Keratinocyte (primary cell): ENCODE results near the gene BTN3A1.

Source experiments
- EZH2 ChIP-seq: IDR thresholded peaks from one replicate; pipeline ENCODE4 v1.6.1; 2012; ENCODE audit warnings: inconsistent platforms, mild to moderate bottlenecking, low read length, moderate library complexity
- TF ChIP-seq, protein P1 (sequence below), 3 experiments: IDR thresholded peaks in 1 of 3; conservative IDR thresholded peaks in 1 of 3; optimal IDR thresholded peaks in 1 of 3; 2 replicates in 2 of 3; 3 replicates in 1 of 3; pipeline versions ENCODE3 to v1.5.1; 2011; ENCODE audit warnings: low read length in 3 of 3, mild to moderate bottlenecking in 3 of 3, moderate library complexity in 2 of 3, control low read depth in 1 of 3, inconsistent platforms in 1 of 3; ENCODE audit not compliant: insufficient read depth in 2 of 3; ENCODE audit errors: extremely low read depth in 1 of 3

DNA sequence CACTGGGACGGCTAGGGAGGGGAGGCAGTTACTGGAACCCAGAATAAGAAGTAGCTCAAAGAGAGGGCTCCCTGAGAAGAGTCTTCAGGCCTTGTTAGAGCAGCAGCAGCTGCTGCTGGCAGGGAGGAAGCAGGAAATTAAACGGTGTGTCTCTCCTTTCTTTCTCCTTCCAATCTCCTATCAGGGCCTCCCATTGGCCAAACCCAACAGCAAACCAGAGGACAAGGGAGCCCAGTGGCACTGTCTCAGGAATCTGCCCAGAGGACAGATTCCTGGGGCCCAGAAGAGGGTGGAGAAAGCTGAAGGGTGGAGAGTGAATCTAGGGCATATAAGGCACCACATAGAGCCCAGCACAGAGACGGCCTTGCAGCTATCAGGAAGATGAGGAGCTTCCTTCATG, 10.2 kb downstream of the BTN3A1 start:
- TF ChIP-seq, protein P1, sequence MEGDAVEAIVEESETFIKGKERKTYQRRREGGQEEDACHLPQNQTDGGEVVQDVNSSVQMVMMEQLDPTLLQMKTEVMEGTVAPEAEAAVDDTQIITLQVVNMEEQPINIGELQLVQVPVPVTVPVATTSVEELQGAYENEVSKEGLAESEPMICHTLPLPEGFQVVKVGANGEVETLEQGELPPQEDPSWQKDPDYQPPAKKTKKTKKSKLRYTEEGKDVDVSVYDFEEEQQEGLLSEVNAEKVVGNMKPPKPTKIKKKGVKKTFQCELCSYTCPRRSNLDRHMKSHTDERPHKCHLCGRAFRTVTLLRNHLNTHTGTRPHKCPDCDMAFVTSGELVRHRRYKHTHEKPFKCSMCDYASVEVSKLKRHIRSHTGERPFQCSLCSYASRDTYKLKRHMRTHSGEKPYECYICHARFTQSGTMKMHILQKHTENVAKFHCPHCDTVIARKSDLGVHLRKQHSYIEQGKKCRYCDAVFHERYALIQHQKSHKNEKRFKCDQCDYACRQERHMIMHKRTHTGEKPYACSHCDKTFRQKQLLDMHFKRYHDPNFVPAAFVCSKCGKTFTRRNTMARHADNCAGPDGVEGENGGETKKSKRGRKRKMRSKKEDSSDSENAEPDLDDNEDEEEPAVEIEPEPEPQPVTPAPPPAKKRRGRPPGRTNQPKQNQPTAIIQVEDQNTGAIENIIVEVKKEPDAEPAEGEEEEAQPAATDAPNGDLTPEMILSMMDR (optimal IDR thresholded peaks at IDR 0.05 in 1 of 3, IDR thresholded peaks at IDR 0.05 in 1 of 3, conservative IDR thresholded peaks at IDR 0.05 in 1 of 3; ENCODE audit: extremely low read depth in 1 of 3, insufficient read depth in 2 of 3, low read length in 3 of 3) = no peak
- TF ChIP-seq EZH2 = no peak
